Cortex of kidney (tissue), 1 donor: ENCODE results near the gene SLN.

Source experiments
- DNase-seq: peaks from one replicate; lab custom pipeline; 2025; lab: John Stamatoyannopoulos, UW

The SLN gene

GRCh38 chr11:107683807-107684206 is 28.0 kb downstream of the SLN start:
- DNase-seq = no peak

GRCh38 chr11:107683061-107683460 is 28.8 kb downstream of the SLN start:
- DNase-seq = no peak

GRCh38 chr11:107682572-107682971 is 29.3 kb downstream of the SLN start:
- DNase-seq = no peak

GRCh38 chr11:107682171-107682570 is 29.7 kb downstream of the SLN start:
- no peak for DNase-seq

- no peak for DNase-seq
Observed at GRCh38 chr11:107679255-107680024, 32.4 kb downstream of the SLN start.

GRCh38 chr11:107678632-107678971 is 33.3 kb downstream of the SLN start:
- DNase-seq = no peak

- DNase-seq = no peak
Observed at GRCh38 chr11:107677924-107678631, 33.8 kb downstream of the SLN start.

GRCh38 chr11:107676336-107677057 is 35.4 kb downstream of the SLN start:
- no peak for DNase-seq

GRCh38 chr11:107675902-107676301 is 36.0 kb downstream of the SLN start:
- no peak for DNase-seq

GRCh38 chr11:107669893-107670601 is 41.8 kb downstream of the SLN start:
- DNase-seq = no peak

- DNase-seq = no peak
Observed at GRCh38 chr11:107669191-107669740, 42.6 kb downstream of the SLN start.

GRCh38 chr11:107666911-107667613 is 44.8 kb downstream of the SLN start:
- no peak for DNase-seq

- DNase-seq = no peak
Observed at GRCh38 chr11:107665018-107665417, 46.8 kb downstream of the SLN start.

GRCh38 chr11:107661656-107662055 is 50.2 kb downstream of the SLN start:
- DNase-seq = no peak

GRCh38 chr11:107660066-107660465 is 51.8 kb downstream of the SLN start:
- DNase-seq = no peak

GRCh38 chr11:107659310-107659709 is 52.5 kb downstream of the SLN start:
- no peak for DNase-seq
